Measurements from ENCODE around the gene ZNF716. TPM values are rescaled to one million over a fixed set of nuclear protein-coding genes. Genes with fewer than 3 reads are reported as not detected.

ZNF716 gene
- total RNA-seq, 1 donor from 2014 or later: not detected

DNA sequence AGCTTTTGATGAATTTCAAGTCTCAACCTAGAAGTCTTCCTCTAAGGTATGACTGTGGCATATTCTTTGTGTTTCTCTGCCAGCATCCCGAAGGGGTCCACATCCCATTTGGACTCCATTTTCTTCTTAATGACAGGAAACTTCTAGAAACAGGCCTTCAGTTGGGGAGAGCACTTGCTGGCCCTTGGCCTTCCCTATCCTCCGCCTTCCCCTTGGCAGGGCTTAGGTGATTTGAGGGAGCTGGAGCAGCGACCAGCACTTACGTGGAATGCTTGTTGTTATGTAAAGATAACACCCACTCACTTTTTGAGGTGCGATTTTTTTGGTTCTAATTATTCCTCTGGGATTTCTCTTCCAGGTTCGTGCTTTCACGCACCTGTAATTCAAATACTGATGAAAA is 42.9 kb upstream of the ZNF716 start:
- no peaks in the 10 kb centered on the region for H3K36me3 ChIP-seq (ENCODE audit: control insufficient read depth, insufficient read depth, low read length)
- TF ChIP-seq, protein P1, sequence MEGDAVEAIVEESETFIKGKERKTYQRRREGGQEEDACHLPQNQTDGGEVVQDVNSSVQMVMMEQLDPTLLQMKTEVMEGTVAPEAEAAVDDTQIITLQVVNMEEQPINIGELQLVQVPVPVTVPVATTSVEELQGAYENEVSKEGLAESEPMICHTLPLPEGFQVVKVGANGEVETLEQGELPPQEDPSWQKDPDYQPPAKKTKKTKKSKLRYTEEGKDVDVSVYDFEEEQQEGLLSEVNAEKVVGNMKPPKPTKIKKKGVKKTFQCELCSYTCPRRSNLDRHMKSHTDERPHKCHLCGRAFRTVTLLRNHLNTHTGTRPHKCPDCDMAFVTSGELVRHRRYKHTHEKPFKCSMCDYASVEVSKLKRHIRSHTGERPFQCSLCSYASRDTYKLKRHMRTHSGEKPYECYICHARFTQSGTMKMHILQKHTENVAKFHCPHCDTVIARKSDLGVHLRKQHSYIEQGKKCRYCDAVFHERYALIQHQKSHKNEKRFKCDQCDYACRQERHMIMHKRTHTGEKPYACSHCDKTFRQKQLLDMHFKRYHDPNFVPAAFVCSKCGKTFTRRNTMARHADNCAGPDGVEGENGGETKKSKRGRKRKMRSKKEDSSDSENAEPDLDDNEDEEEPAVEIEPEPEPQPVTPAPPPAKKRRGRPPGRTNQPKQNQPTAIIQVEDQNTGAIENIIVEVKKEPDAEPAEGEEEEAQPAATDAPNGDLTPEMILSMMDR (IDR thresholded peaks at IDR 0.05; ENCODE audit: insufficient read depth, low read length, poor library complexity, severe bottlenecking): no peak
- H3K4me3 ChIP-seq (ENCODE audit: low read depth, low read length): no peak overlapping the region
- no peaks in the 10 kb centered on the region for H3K27me3 ChIP-seq (ENCODE audit: control insufficient read depth, insufficient read depth, low read length)
- no peak for DNase-seq (ENCODE audit: low read depth)

DNA sequence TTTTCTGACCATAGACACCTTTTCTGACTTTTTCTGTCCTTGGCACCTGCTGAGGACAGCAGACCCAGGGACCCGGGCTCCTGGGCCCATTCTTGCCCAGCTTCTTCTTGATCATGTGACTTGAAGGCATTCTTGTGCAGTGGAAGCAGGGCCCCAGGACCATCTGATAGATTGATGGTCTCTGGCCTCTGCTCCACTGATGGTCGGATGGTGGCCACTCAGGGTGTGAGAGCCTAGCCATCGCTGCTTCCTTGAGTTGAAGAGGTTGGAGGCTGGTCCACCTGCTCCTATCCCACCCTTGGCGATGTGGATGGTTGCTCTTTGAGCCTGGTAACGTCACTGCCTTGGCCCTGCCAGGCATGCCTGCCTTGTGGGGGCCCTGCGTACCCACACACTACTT is 37.8 kb upstream of the ZNF716 start:
- Histone ChIP-seq H3K4me3 (ENCODE audit: low read depth, low read length) (no peak overlapping the region), H3K27me3 (ENCODE audit: control insufficient read depth, insufficient read depth, low read length) (no peaks in the 10 kb centered on the region), H3K36me3 (ENCODE audit: control insufficient read depth, insufficient read depth, low read length) (no peaks in the 10 kb centered on the region)
- DNase-seq (ENCODE audit: low read depth): no peak
- TF ChIP-seq, protein P1 (IDR thresholded peaks at IDR 0.05; ENCODE audit: insufficient read depth, low read length, poor library complexity, severe bottlenecking): no peak

DNA sequence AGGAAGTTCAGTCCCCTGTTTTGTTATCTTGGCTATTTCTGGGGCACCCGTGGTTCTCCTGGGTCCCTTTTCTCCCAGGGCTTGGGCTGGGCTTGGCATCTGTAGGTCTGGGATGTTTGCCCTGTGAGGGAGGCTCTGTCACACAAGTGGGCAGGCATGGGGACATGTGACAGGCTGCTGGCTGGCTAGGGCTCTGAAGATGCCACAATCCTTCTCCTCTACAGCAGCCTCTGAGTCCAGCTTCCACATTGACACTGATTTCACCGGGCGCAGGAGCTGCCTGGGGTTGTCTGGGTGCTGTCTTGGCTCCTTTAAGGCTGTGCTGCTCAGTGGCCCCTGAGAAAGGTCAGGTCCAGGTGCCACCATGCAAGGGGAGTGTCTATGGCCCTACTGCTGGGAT is 37.4 kb upstream of the ZNF716 start:
- DNase-seq (ENCODE audit: low read depth): no peak
- no peak overlapping the region for H3K4me3 ChIP-seq (ENCODE audit: low read depth, low read length)
- no peaks in the 10 kb centered on the region for H3K27me3 ChIP-seq (ENCODE audit: control insufficient read depth, insufficient read depth, low read length)
- TF ChIP-seq, protein P1 (IDR thresholded peaks at IDR 0.05; ENCODE audit: insufficient read depth, low read length, poor library complexity, severe bottlenecking): no peak
- no peaks in the 10 kb centered on the region for H3K36me3 ChIP-seq (ENCODE audit: control insufficient read depth, insufficient read depth, low read length)

DNA sequence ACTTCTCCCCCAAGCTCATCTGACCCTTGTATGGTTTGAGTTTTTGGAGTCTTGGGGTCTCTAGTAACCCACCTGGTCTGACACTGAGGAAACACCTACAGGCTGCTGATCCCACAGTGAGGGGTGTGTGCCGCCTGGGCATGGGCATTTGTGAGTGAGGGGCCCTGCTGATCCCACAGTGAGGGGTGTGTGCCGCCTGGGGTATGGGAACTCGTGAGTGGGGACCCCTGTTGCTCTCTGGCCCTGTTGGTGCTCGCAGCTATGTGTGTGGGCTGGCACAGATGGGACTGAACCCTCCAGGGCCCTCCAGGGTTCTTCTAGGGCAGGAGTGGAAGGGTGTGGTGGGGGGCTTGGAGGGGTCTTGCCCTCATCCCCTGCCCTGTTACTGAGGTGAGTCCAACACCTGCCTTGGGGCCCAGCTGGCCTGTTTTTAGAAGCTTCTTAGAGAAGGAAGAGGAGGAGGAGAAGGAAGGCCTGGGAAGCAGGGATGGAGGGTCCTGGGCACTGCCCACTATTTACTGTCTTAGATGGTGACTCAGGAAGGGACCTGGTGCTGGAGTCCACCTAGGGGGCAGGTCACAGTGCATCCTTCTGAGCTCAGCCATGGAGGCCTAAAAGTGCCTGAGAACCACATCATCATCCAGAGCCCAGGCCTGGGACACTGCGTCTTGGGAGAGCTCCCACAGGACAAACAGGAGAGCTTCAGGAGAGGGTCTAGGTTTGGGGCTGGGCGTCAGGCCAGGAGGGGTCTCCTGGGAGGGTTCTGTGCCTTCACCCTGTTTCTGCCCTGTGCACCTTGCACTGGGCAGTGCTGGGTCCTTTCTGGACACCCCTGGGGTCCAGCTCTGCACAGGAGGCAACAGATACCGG is 36.2 kb upstream of the ZNF716 start:
- no peak overlapping the region for H3K4me3 ChIP-seq (ENCODE audit: low read depth, low read length)
- no peaks in the 10 kb centered on the region for H3K27me3 ChIP-seq (ENCODE audit: control insufficient read depth, insufficient read depth, low read length)
- no peaks in the 10 kb centered on the region for H3K36me3 ChIP-seq (ENCODE audit: control insufficient read depth, insufficient read depth, low read length)
- DNase-seq (ENCODE audit: low read depth): no peak
- TF ChIP-seq, protein P1 (IDR thresholded peaks at IDR 0.05; ENCODE audit: insufficient read depth, low read length, poor library complexity, severe bottlenecking): no peak

DNA sequence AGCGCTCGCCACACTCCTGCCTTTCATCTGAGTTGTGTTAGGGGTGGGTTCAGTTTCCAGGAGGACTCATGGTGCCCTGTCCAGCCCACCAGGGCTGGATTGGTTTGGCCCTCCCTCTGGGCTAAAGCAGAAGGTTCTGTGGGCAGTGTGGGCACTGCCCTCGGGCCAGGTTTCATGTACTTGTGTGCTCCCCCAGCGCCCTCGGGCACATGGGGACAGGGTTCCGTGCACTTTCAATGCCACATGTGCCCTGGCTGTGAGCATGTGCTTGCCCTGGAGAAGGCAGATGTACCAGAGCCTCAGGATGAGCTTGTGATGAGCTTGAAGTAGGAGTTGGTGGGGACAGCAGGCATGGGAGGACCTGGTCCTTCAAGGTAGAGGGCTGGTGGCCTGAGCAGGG is 35.6 kb upstream of the ZNF716 start:
- no peak overlapping the region for H3K4me3 ChIP-seq (ENCODE audit: low read depth, low read length)
- TF ChIP-seq, protein P1 (IDR thresholded peaks at IDR 0.05; ENCODE audit: insufficient read depth, low read length, poor library complexity, severe bottlenecking): no peak
- DNase-seq (ENCODE audit: low read depth): no peak
- no peaks in the 10 kb centered on the region for H3K36me3 ChIP-seq (ENCODE audit: control insufficient read depth, insufficient read depth, low read length)
- no peaks in the 10 kb centered on the region for H3K27me3 ChIP-seq (ENCODE audit: control insufficient read depth, insufficient read depth, low read length)

DNA sequence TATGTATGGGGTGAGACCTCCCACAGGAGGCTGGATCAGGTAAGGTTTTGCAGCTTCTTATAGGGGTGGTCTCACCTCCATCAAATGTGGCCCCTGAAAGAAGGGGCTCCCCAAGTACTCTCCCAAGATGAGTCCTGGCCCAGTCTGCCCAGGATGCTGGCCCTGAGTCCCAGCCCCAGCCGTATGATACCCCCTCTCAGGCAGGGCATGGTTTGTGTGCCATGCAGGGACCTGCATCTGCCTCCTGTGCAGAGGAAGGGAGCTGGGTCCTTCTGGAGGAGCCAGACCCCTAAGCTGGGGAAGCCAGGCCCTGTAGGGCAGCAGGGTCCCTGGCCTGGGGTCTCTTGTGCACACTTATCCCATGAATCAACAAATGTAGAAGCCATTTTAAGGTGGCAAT is 35.1 kb upstream of the ZNF716 start:
- H3K27me3 ChIP-seq (ENCODE audit: control insufficient read depth, insufficient read depth, low read length): no peaks in the 10 kb centered on the region

More for the DNA sequence above, 35.1 kb upstream of the ZNF716 start:
- Histone ChIP-seq H3K4me3 (ENCODE audit: low read depth, low read length) (no peak overlapping the region), H3K36me3 (ENCODE audit: control insufficient read depth, insufficient read depth, low read length) (no peaks in the 10 kb centered on the region)
- TF ChIP-seq, protein P1 (IDR thresholded peaks at IDR 0.05; ENCODE audit: insufficient read depth, low read length, poor library complexity, severe bottlenecking): no peak
- no peak for DNase-seq (ENCODE audit: low read depth)

All from kidney epithelial cell (primary cell).